GM19023 (cell line): ENCODE data around the gene FSTL4.

Experiments
- ATAC-seq: cut with Tn5 transposase; IDR thresholded peaks from one replicate; pipeline ENCODE4 v1.9.1; 2021; ENCODE audit warnings: mild to moderate bottlenecking, moderate library complexity; ENCODE audit not compliant: unreplicated experiment

FSTL4 gene

GRCh38 chr5:133371371-133372155, 240.8 kb downstream of the FSTL4 start:
- no peak for ATAC-seq

- no peak for ATAC-seq
Measured at GRCh38 chr5:133370904-133371303, 241.4 kb downstream of the FSTL4 start.

- no peak for ATAC-seq
Measured at GRCh38 chr5:133370036-133370831, 242.1 kb downstream of the FSTL4 start.

GRCh38 chr5:133368916-133369783, 243.2 kb downstream of the FSTL4 start:
- no peak for ATAC-seq

- no peak for ATAC-seq
Measured at GRCh38 chr5:133367984-133368383, 244.4 kb downstream of the FSTL4 start.

GRCh38 chr5:133367071-133367786, 245.1 kb downstream of the FSTL4 start:
- no peak for ATAC-seq

- no peak for ATAC-seq
Measured at GRCh38 chr5:133366438-133366837, 245.9 kb downstream of the FSTL4 start.

- ATAC-seq = no peak
Measured at GRCh38 chr5:133365738-133366137, 246.6 kb downstream of the FSTL4 start.

- no peak for ATAC-seq
Measured at GRCh38 chr5:133364936-133365707, 247.2 kb downstream of the FSTL4 start.

- no peak for ATAC-seq
Measured at GRCh38 chr5:133363807-133364587, 248.3 kb downstream of the FSTL4 start.

GRCh38 chr5:133362438-133362837, 249.9 kb downstream of the FSTL4 start:
- ATAC-seq = no peak

- no peak for ATAC-seq
Measured at GRCh38 chr5:133361922-133362321, 250.4 kb downstream of the FSTL4 start.

- no peak for ATAC-seq
Measured at GRCh38 chr5:133360693-133361472, 251.5 kb downstream of the FSTL4 start.

GRCh38 chr5:133359861-133360260, 252.5 kb downstream of the FSTL4 start:
- ATAC-seq = no peak

GRCh38 chr5:133358271-133358670, 254.1 kb downstream of the FSTL4 start:
- ATAC-seq = no peak

GRCh38 chr5:133357758-133358157, 254.6 kb downstream of the FSTL4 start:
- ATAC-seq = no peak

- ATAC-seq = no peak
Measured at GRCh38 chr5:133356984-133357421, 255.3 kb downstream of the FSTL4 start.

GRCh38 chr5:133356396-133356983, 255.9 kb downstream of the FSTL4 start:
- ATAC-seq = no peak
